ENCODE measurements around the gene BMP10.

BMP10 gene

GRCh38 chr2:68822207-68822872, 48.9 kb downstream of the BMP10 start:
- H3K27ac ChIP-seq: no peak overlapping the region
- TF ChIP-seq ZFX (IDR thresholded peaks at IDR 0.05; ENCODE audit: borderline replicate concordance): no peak
- TF ChIP-seq CTCF (IDR thresholded peaks at IDR 0.05): no peak

GRCh38 chr2:68819556-68819955, 51.6 kb downstream of the BMP10 start:
- TF ChIP-seq CTCF (IDR thresholded peaks at IDR 0.05) (no peak), ZFX (IDR thresholded peaks at IDR 0.05; ENCODE audit: borderline replicate concordance) (no peak)
- H3K27ac ChIP-seq: no peak overlapping the region

GRCh38 chr2:68817306-68817705, 53.9 kb downstream of the BMP10 start:
- TF ChIP-seq CTCF (IDR thresholded peaks at IDR 0.05) (no peak), ZFX (IDR thresholded peaks at IDR 0.05; ENCODE audit: borderline replicate concordance) (no peak)
- H3K27ac ChIP-seq: no peak overlapping the region

Data from 22Rv1 (cell line).